ENCODE measurements around the gene FOXO6.

DNA sequence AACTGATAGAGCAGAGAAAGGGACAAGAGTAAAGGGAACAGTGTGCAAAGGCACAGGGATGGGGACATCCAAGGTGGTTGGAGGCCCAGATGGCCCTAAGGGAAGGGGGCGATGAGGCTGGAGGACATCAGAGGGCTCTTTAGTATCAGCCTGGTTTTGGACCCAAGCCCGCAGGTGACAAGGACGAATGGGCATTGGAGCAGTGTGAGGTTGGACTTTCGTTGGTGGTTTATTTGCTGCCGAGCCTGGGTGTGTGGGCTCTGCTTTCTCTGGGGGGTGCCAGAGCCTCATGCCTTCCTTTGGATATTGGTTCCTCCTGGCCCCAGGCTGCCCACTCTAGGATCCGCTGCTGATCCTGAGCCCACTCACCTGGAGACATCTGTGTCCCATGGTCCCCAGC lies 12.1 kb downstream of the FOXO6 start:
- TF ChIP-seq, protein P1, sequence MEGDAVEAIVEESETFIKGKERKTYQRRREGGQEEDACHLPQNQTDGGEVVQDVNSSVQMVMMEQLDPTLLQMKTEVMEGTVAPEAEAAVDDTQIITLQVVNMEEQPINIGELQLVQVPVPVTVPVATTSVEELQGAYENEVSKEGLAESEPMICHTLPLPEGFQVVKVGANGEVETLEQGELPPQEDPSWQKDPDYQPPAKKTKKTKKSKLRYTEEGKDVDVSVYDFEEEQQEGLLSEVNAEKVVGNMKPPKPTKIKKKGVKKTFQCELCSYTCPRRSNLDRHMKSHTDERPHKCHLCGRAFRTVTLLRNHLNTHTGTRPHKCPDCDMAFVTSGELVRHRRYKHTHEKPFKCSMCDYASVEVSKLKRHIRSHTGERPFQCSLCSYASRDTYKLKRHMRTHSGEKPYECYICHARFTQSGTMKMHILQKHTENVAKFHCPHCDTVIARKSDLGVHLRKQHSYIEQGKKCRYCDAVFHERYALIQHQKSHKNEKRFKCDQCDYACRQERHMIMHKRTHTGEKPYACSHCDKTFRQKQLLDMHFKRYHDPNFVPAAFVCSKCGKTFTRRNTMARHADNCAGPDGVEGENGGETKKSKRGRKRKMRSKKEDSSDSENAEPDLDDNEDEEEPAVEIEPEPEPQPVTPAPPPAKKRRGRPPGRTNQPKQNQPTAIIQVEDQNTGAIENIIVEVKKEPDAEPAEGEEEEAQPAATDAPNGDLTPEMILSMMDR (optimal IDR thresholded peaks at IDR 0.05 in 1 of 3, IDR thresholded peaks at IDR 0.05 in 1 of 3, conservative IDR thresholded peaks at IDR 0.05 in 1 of 3; ENCODE audit: extremely low read depth in 1 of 3, insufficient read depth in 2 of 3, low read length in 3 of 3): no peak
- no peak for TF ChIP-seq EZH2 (IDR thresholded peaks at IDR 0.05; ENCODE audit: low read length)
